AG09319 (cell line): ENCODE data around the gene SRGAP3.
"Not testable (repeated sequence)": the region's sequence is repeated elsewhere in the genome, so short reads cannot be mapped to it uniquely, and the experiment has no call there.

Experiments used
- DNase-seq: peaks from one replicate; pipeline ENCODE4 v3.0.0-alpha.2; 2010; ENCODE audit warnings: low read depth; ENCODE audit errors: extremely low read depth
- TF ChIP-seq, protein P1 (sequence below): IDR thresholded peaks from 2 replicates; pipeline ENCODE4 v1.5.1; 2011; ENCODE audit warnings: low read depth, mild to moderate bottlenecking, inconsistent platforms, low read length, moderate library complexity

Gene SRGAP3

GRCh38 chr3:9291821-9292410 is 42.5 kb upstream of the SRGAP3 start:
- TF ChIP-seq, protein P1, sequence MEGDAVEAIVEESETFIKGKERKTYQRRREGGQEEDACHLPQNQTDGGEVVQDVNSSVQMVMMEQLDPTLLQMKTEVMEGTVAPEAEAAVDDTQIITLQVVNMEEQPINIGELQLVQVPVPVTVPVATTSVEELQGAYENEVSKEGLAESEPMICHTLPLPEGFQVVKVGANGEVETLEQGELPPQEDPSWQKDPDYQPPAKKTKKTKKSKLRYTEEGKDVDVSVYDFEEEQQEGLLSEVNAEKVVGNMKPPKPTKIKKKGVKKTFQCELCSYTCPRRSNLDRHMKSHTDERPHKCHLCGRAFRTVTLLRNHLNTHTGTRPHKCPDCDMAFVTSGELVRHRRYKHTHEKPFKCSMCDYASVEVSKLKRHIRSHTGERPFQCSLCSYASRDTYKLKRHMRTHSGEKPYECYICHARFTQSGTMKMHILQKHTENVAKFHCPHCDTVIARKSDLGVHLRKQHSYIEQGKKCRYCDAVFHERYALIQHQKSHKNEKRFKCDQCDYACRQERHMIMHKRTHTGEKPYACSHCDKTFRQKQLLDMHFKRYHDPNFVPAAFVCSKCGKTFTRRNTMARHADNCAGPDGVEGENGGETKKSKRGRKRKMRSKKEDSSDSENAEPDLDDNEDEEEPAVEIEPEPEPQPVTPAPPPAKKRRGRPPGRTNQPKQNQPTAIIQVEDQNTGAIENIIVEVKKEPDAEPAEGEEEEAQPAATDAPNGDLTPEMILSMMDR, result no peak
- DNase-seq, result no peak

DNA sequence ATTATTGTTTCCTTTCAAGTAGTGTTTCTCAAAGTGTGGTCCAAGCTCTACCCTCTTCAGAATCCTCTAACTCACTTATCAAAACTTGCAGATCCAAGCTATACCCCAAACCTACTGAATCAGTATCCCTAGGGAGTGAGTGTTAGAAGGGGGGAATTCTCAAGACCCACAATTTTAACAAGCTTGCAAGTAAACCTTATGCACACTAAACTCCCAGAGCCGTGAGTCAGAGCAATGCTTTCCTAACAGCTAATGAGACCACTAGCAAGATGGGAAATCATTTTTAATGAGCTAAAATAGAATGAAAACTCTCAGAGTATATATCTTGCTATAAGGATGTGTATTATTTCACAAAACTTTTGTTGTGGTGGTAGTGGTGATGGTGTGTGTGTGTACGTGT is 41.1 kb upstream of the SRGAP3 start:
- no peak for DNase-seq
- TF ChIP-seq, protein P1, result no peak

- not testable (repeated sequence) for DNase-seq
These were observed 32.1 kb upstream of the SRGAP3 start for GRCh38 chr3:9281533-9281932.

- TF ChIP-seq, protein P1, result no peak
- no peak for DNase-seq
These were observed 31.2 kb upstream of the SRGAP3 start for GRCh38 chr3:9280451-9281219.

GRCh38 chr3:9279966-9280365 is 30.5 kb upstream of the SRGAP3 start:
- TF ChIP-seq, protein P1, result no peak
- no peak for DNase-seq

DNA sequence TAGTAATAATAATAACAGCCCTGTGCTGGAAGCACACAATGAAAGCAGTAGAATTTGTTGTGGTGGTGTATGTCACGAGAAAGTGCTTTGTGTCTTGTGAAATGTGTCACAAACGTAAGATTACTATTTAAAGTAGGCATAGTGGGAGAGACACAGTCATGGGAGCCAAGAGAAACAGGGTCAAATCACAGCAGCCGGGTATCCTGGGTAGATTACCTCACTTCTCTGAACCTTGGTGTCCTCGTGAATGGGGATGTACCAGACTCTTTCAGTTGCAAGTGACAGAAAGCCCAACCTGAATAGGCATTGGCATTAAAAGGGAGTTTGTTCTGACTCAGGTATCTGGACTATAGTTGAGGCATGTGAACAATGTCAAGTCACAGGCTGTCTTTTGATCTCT is 29.1 kb upstream of the SRGAP3 start:
- TF ChIP-seq, protein P1, result no peak
- DNase-seq, result no peak

- TF ChIP-seq, protein P1, result no peak
These were observed 28.6 kb upstream of the SRGAP3 start for GRCh38 chr3:9278085-9278484.

More at GRCh38 chr3:9278085-9278484, 28.6 kb upstream of the SRGAP3 start:
- no peak for DNase-seq
